Measurements from ENCODE around the gene LRRN1.

The LRRN1 gene

DNA sequence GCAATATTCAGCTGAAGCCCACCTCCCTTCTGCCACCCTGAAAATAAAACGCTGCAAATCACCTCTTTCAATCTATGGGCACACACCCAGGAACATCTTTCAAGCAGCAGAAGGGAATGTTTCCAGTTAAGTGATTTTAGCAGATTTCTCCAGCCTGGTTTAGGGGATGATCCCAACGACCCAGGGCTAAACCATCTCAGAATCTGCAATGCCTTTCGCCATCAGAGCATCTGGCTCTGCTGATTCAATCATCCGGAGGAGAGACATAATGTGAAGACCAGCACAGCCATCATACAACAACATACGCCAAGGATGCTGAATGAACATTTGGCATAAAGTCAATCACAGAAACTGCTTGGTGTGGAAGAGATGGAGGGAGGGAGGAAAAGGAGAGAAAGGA, 15.5 kb upstream of the LRRN1 start:
- DNase-seq (ENCODE audit: insufficient read length, low spot score) (no peak), FAIRE-seq (no peak)
- TF ChIP-seq, protein P1, sequence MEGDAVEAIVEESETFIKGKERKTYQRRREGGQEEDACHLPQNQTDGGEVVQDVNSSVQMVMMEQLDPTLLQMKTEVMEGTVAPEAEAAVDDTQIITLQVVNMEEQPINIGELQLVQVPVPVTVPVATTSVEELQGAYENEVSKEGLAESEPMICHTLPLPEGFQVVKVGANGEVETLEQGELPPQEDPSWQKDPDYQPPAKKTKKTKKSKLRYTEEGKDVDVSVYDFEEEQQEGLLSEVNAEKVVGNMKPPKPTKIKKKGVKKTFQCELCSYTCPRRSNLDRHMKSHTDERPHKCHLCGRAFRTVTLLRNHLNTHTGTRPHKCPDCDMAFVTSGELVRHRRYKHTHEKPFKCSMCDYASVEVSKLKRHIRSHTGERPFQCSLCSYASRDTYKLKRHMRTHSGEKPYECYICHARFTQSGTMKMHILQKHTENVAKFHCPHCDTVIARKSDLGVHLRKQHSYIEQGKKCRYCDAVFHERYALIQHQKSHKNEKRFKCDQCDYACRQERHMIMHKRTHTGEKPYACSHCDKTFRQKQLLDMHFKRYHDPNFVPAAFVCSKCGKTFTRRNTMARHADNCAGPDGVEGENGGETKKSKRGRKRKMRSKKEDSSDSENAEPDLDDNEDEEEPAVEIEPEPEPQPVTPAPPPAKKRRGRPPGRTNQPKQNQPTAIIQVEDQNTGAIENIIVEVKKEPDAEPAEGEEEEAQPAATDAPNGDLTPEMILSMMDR (IDR thresholded peaks at IDR 0.05; ENCODE audit: insufficient read depth, missing control alignments) = no peak

DNA sequence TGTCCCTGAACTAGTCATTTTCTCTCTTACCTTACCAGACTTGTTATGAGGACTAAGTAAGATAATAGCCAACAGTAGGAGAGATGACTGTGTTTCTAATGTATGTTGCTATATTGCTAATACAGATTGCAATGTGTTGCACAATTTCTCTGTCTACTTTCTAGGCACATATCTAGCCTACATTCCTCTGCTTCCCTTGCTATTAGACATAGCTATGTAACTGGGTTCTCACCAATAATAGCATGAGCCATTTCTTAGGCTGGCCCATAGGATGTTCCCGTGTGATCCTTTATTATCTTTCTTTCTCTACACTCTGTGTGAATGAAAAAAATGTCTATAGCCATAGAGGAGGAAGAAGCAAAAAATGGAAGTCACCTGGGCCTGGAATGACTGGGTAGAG, 6.8 kb upstream of the LRRN1 start:
- FAIRE-seq = no peak
- DNase-seq (ENCODE audit: insufficient read length, low spot score) = no peak
- TF ChIP-seq, protein P1 (IDR thresholded peaks at IDR 0.05; ENCODE audit: insufficient read depth, missing control alignments) = no peak

DNA sequence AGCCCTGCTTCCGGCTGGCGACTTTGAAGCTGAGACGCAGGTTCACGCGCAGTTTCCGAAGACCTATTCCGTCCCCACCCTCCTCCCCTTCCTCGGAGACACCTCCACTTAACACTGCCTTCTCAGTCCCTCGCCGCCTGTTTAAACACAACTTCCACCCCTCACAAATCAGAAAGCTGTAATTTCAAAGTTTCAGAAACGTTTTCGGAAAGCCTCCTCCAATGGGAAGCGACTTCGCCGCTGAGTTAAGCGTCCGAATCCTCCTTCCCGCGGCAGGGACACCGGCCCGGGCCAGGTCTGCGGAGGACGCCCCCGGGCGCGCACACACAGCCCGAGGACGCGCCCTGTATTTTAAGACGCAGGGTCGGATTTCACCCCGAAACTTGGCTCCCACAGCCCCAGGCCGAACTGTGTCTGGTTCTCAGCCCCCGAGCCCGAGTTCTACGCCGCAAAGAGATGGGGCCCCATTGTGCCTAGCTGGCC, 559 bp upstream of the LRRN1 start:
- DNase-seq (ENCODE audit: insufficient read length, low spot score) (no peak), FAIRE-seq (no peak)
- TF ChIP-seq, protein P1 (IDR thresholded peaks at IDR 0.05; ENCODE audit: insufficient read depth, missing control alignments) = no peak

DNA sequence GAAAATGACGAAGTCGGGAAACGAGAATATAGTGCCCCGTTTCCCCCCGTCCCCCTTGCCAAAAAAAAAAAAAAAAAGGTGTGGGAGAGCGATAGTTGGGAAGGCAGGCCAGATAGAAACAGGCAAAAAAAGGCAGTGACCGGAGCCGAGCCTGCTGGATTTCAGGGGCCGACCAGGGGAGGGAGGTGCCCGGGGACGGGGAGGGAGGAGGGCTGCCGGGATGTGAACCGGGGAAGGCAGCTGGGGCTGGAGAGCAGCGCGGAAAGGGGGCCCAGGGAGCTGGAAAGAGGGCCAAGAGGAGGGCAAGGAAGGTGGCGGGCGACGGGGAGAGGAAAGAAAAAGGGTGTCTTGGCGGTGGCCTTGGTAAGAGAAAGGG, 837 bp downstream of the LRRN1 start:
- TF ChIP-seq, protein P1 (IDR thresholded peaks at IDR 0.05; ENCODE audit: insufficient read depth, missing control alignments) = no peak
- FAIRE-seq = no peak
- no peak for DNase-seq (ENCODE audit: insufficient read length, low spot score)

DNA sequence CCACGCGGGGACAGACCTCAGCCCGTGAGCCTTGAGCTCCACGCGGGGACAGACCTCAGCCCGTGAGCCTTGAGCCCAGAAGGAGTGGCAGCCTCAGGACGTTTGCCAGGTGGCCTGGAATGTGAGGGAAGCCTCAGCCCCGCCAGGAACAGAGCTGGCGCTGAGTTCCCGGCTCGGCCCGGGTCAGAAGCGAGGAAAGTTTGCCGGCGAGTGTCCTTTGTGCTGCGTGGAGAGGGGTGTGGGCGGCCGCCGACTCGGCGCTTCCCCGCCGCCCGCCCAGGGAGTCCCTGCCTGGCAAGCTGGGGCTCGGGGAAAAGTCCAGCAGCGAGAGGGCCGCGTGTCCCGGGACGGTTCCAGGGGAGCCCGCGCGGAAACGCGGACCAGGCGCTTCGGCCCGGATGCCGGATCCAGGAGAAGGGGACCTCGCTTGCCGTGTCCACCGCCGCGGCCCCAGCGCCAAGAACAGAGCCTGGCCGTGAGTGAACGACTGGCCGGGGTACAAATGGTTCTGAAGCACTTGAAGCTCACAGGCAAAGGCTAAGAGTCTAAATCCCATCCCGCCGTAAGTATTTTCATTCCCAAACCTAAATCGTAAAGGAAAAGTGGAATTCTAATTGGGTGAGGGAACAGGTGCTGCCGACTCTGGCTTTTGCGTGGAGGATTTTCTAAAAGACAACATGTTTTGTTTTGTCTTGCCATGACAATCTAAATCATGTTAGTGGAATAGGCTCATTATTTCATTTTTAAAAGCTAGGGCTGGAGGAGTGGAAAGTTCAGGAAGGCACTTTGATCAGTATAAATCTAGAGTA, 1.7 kb downstream of the LRRN1 start:
- DNase-seq (ENCODE audit: insufficient read length, low spot score) = no peak
- FAIRE-seq = no peak
- TF ChIP-seq, protein P1 (IDR thresholded peaks at IDR 0.05; ENCODE audit: insufficient read depth, missing control alignments) = no peak

DNA sequence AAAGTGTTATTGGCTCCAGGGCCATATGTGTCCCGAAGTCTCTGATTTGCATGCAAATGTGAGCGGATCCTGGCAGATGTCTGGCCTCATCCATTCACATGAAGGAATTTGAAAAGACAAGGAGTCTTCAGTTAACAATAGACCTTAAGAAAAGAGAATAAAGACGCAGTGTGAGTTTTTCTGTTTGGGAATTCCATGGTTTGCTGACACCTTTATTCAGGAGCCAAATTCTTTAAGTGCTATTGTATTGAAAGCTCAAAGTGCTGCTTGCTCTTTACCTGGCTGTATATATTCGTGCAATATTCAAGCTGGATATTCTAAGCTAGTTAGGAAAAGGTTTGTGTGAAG, 2.2 kb downstream of the LRRN1 start:
- FAIRE-seq = no peak

DNA sequence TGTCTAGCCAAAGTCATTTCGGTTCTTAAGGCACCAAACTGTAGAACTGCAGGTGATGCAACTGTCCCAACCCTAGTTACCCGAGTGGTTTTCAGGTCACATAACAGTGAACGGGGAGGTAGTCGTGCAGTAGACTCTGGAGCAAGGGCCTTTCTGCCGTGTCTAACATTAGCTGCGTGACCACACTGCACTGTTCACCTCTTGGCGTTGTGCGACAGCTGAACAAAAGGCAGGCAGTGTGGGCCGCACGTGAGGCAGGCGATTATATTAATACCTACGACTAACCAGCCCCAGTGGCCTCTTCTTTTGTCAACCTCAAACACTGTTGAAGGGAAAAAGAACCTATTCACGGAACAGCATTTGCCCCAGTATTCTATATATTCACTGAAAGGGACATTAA, 2.8 kb downstream of the LRRN1 start:
- DNase-seq (ENCODE audit: insufficient read length, low spot score) = no peak
- FAIRE-seq = no peak
- TF ChIP-seq, protein P1 (IDR thresholded peaks at IDR 0.05; ENCODE audit: insufficient read depth, missing control alignments) = no peak

More for the DNA sequence above, 2.2 kb downstream of the LRRN1 start:
- no peak for DNase-seq (ENCODE audit: insufficient read length, low spot score)
- TF ChIP-seq, protein P1 (IDR thresholded peaks at IDR 0.05; ENCODE audit: insufficient read depth, missing control alignments) = no peak
